Neural progenitor cell (in vitro differentiated cells): ENCODE results near the gene CDK4. TPM values are rescaled to one million over a fixed set of nuclear protein-coding genes. Genes with fewer than 3 reads are reported as not detected.

Source experiments
- DNase-seq: peaks from one replicate; pipeline ENCODE4 v3.0.0-alpha.2; 2016; ENCODE audit warnings: low spot score
- H2AFZ ChIP-seq: fragments of 200-600 bp; sonication (generic); replicated peaks from 2 replicates; pipeline ENCODE4 v1.6.1; 2016; ENCODE audit warnings: antibody characterized with exemption
- H3F3A ChIP-seq: fragments of 200-600 bp; sonication (generic); 2 replicates; pipeline ENCODE4 v1.6.1; 2016; ENCODE audit warnings: antibody characterized with exemption, low read depth
- H3K27ac ChIP-seq: fragments of 200-600 bp; sonication (generic); 2 replicates; pipeline ENCODE4 v1.5.1; 2016; ENCODE audit warnings: mild to moderate bottlenecking
- H3K27me3 ChIP-seq: fragments of 200-600 bp; sonication (generic); 2 replicates; pipeline ENCODE4 v1.6.1; 2016; ENCODE audit warnings: mild to moderate bottlenecking, moderate library complexity
- H3K36me3 ChIP-seq: fragments of 200-600 bp; sonication (generic); 2 replicates; pipeline ENCODE4 v1.5.1; 2016
- H3K4me1 ChIP-seq: fragments of 200-600 bp; sonication (generic); 2 replicates; pipeline ENCODE4 v1.6.1; 2016; ENCODE audit warnings: mixed run types
- H3K4me2 ChIP-seq: fragments of 200-600 bp; sonication (generic); 2 replicates; pipeline ENCODE4 v1.6.1; 2016
- H3K4me3 ChIP-seq: fragments of 200-600 bp; sonication (generic); 2 replicates; pipeline ENCODE4 v1.5.1; 2016
- H3K79me2 ChIP-seq: fragments of 200-600 bp; sonication (generic); 2 replicates; pipeline ENCODE4 v1.6.1; 2016; ENCODE audit warnings: low read depth
- H3K9ac ChIP-seq: fragments of 200-600 bp; sonication (generic); 2 replicates; pipeline ENCODE4 v1.6.1; 2016
- H3K9me3 ChIP-seq: fragments of 200-600 bp; sonication (generic); 2 replicates; pipeline ENCODE4 v1.5.1; 2016; ENCODE audit warnings: low read depth
- H4K20me1 ChIP-seq: fragments of 200-600 bp; sonication (generic); 2 replicates; pipeline ENCODE4 v1.6.1; 2016; ENCODE audit warnings: low read depth
- H3K27ac Mint-ChIP-seq: 3 replicates; pipeline ENCODE4 v1.8.0; 2021; ENCODE audit warnings: mixed read lengths
- H3K27me3 Mint-ChIP-seq: 2 replicates; pipeline ENCODE4 v1.8.0; 2022; ENCODE audit warnings: low read depth, mild to moderate bottlenecking, inconsistent platforms, moderate library complexity, mixed read lengths; ENCODE audit not compliant: insufficient read depth
- H3K36me3 Mint-ChIP-seq: 3 replicates; pipeline ENCODE4 v1.8.0; 2021; ENCODE audit warnings: mixed read lengths
- H3K4me1 Mint-ChIP-seq: 3 replicates; pipeline ENCODE4 v1.8.0; 2021; ENCODE audit warnings: mixed read lengths
- H3K4me3 Mint-ChIP-seq: 3 replicates; pipeline ENCODE4 v1.8.0; 2021; ENCODE audit warnings: mild to moderate bottlenecking, moderate library complexity, mixed read lengths
- H3K9me3 Mint-ChIP-seq: 3 replicates; pipeline ENCODE4 v1.8.0; 2020; ENCODE audit warnings: mixed read lengths
- EZH2 ChIP-seq: fragments of 200-600 bp; sonication (generic); IDR thresholded peaks from 2 replicates; pipeline ENCODE4 v1.6.1; 2017; ENCODE audit warnings: antibody characterized with exemption, mild to moderate bottlenecking, moderate library complexity
- EZH2phosphoT487 ChIP-seq: fragments of 200-600 bp; sonication (generic); IDR thresholded peaks from 2 replicates; pipeline ENCODE4 v1.6.1; 2017; ENCODE audit warnings: antibody characterized with exemption
- total RNA-seq: library from RNA; depleted of rRNA; stranded (reverse); fragments of >200 nt; gene quantifications from 2 replicates; pipeline ENCODE4 v1.2.3, GENCODE V29; 2015; ENCODE audit warnings: low replicate concordance
- TF ChIP-seq, protein P1 (sequence below): fragments of 200-600 bp; sonication (generic); IDR thresholded peaks from 2 replicates; pipeline ENCODE4 v1.5.1; 2017; ENCODE audit warnings: antibody characterized with exemption, mild to moderate bottlenecking

CDK4 gene
- total RNA-seq, 1 donor from 2014 or later, result 169 TPM

DNA sequence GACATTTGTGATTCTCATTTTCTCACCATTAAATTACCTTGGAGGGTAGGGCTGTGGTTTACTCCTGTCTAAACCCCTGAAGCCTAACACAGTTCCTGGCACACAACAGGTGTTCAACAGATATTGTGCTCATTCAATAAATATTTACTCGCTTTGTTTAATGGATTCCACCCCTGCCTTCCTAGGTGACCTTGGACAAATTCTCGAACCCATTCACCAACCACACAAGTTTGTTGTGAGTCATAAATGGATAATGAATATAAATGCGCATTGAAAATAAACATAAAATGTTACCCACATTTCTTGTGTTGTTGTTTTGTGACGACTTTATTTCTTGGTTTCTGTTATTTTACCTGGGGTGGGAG, 30.1 kb upstream of the CDK4 start:
- TF ChIP-seq, protein P1, sequence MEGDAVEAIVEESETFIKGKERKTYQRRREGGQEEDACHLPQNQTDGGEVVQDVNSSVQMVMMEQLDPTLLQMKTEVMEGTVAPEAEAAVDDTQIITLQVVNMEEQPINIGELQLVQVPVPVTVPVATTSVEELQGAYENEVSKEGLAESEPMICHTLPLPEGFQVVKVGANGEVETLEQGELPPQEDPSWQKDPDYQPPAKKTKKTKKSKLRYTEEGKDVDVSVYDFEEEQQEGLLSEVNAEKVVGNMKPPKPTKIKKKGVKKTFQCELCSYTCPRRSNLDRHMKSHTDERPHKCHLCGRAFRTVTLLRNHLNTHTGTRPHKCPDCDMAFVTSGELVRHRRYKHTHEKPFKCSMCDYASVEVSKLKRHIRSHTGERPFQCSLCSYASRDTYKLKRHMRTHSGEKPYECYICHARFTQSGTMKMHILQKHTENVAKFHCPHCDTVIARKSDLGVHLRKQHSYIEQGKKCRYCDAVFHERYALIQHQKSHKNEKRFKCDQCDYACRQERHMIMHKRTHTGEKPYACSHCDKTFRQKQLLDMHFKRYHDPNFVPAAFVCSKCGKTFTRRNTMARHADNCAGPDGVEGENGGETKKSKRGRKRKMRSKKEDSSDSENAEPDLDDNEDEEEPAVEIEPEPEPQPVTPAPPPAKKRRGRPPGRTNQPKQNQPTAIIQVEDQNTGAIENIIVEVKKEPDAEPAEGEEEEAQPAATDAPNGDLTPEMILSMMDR, result no peak
- TF ChIP-seq EZH2phosphoT487 (no peak), EZH2 (no peak)
- Histone ChIP-seq H3K27ac (no peak overlapping the region), H4K20me1 (no peaks in the 10 kb centered on the region), H3K9ac (no peak overlapping the region), H3K27me3 (no peaks in the 10 kb centered on the region), H3K36me3 (no peaks in the 10 kb centered on the region), H3K9me3 (no peaks in the 10 kb centered on the region), H3K4me1 (no peaks in the 10 kb centered on the region), H2AFZ (no peak overlapping the region), H3K4me3 (no peak overlapping the region), H3K79me2 (peaks cover 20% of the 10 kb centered on the region), H3K4me2 (no peak overlapping the region), H3F3A (peaks cover 19% of the 10 kb centered on the region)
- no peak for DNase-seq
- Mint-ChIP-seq H3K4me3 (peak overlapping the region; percentile 99), H3K27ac (no peak overlapping the region), H3K4me1 (peaks cover 11% of the 10 kb centered on the region), H3K27me3 (peaks cover 5% of the 10 kb centered on the region), H3K9me3 (no peaks in the 10 kb centered on the region), H3K36me3 (peaks cover 8% of the 10 kb centered on the region)

DNA sequence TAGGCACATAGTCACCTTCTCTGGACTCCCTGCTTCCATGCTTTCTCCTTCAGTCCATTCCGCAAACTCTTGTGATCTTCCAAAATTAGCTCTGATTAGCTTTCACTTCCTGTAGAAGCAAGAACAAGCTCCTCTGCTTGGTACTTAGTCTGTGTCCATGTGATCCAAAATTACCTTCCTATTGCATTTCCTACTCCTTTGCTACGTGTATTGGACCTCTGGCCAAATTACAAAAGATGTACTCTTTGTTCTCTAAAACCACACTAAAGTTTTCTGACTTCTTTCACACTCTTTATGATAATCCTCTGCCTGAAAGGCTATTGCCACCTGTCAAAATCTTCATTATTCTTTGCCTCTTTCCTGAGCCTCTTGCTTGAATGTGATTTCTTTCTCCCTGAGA, 29.7 kb upstream of the CDK4 start:
- Histone ChIP-seq H3K4me2 (no peak overlapping the region), H3K27ac (no peak overlapping the region), H3K4me3 (no peak overlapping the region), H3K4me1 (no peaks in the 10 kb centered on the region), H3F3A (peaks cover 19% of the 10 kb centered on the region), H3K79me2 (peaks cover 20% of the 10 kb centered on the region), H4K20me1 (no peaks in the 10 kb centered on the region), H2AFZ (no peak overlapping the region), H3K9ac (no peak overlapping the region), H3K9me3 (no peaks in the 10 kb centered on the region), H3K27me3 (no peaks in the 10 kb centered on the region), H3K36me3 (no peaks in the 10 kb centered on the region)
- Mint-ChIP-seq H3K27me3 (peaks cover 5% of the 10 kb centered on the region), H3K27ac (no peak overlapping the region), H3K4me1 (peaks cover 11% of the 10 kb centered on the region), H3K4me3 (no peak overlapping the region), H3K36me3 (peaks cover 8% of the 10 kb centered on the region), H3K9me3 (no peaks in the 10 kb centered on the region)
- TF ChIP-seq, protein P1, result no peak
- TF ChIP-seq EZH2phosphoT487, result no peak
- DNase-seq, result no peak

DNA sequence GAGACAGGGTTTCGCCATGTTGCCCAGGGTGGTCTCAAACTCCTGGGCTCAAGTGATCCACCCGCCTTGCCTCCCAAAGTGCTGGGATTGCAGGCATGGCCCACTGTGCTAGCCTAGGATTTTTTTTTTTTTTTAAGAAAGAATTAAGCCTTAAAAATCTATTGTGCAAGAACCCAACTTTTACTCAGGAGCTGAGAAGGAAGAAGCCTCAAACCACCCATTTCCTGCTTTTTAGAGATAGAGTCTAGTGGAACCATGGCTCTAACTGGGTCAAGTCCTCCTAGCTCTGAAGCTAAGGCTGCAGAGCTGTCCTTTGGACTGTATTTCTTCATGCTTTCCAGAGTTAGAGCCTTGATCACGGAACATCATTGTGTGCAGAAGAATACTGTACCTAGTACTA, 29.1 kb upstream of the CDK4 start:
- Mint-ChIP-seq H3K4me3 (no peak overlapping the region), H3K9me3 (no peaks in the 10 kb centered on the region), H3K27ac (no peak overlapping the region), H3K27me3 (peaks cover 5% of the 10 kb centered on the region), H3K36me3 (peaks cover 5% of the 10 kb centered on the region), H3K4me1 (peaks cover 11% of the 10 kb centered on the region)
- H3K4me1 ChIP-seq, result no peaks in the 10 kb centered on the region
- H3K36me3 ChIP-seq, result no peaks in the 10 kb centered on the region
- peaks cover 20% of the 10 kb centered on the region for H3K79me2 ChIP-seq
- H4K20me1 ChIP-seq, result no peaks in the 10 kb centered on the region
- TF ChIP-seq, protein P1, result no peak
- TF ChIP-seq EZH2phosphoT487, result no peak
- TF ChIP-seq EZH2, result no peak
- no peak overlapping the region for H2AFZ ChIP-seq
- H3K9me3 ChIP-seq, result no peaks in the 10 kb centered on the region
- no peaks in the 10 kb centered on the region for H3K27me3 ChIP-seq
- no peak overlapping the region for H3K4me2 ChIP-seq
- H3F3A ChIP-seq, result peaks cover 19% of the 10 kb centered on the region
- no peak overlapping the region for H3K9ac ChIP-seq
- no peak overlapping the region for H3K4me3 ChIP-seq
- H3K27ac ChIP-seq, result no peak overlapping the region
- no peak for DNase-seq
